ENCODE measurements around the gene SALL4. TPM values are rescaled to one million over a fixed set of nuclear protein-coding genes. Genes with fewer than 3 reads are reported as not detected.

SALL4 gene
- total RNA-seq, 1 donor from 2014 or later, result 0.25 TPM

DNA sequence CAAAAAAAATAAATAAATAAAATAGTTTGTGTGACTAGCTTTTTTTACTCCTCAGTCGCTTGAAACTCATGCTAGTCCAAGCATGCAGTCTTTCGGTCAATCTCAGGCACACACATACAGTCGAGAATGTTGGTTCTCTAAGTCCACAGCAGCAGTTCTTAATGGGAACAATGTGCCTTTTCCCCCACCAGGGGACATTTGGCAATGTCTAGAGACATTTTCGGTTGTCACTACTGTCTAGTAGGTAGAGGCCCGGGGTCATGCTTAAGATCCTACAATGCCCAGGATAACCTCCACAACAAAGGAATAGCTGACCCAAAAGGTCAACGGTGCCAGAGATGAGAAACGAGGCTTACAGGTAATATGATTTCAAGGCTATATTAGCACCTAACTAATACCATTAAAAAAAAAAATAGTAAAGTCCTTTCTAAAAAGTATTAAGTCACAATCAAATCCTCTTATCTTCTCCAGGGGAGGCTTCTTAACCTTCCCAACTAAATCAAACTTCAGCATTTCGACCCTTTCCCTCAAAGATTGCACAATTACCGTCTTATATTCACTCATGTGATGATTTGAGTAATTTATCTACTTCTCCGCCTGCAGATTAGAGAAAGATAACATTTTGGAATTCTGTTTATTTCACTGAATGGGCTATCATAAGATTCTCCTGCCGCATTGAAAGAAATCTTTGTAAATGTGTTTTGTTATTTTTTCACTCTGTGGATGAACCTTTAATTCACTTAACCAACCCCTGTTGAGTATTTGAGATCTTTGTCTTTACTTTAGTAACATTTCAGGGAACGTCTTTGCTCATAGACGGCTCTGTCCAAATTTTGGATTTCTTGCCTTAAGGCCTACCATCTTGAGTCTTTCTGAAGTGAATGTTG, 8.1 kb upstream of the SALL4 start:
- Histone ChIP-seq H3K9me3 (replicated peaks) (no peaks in the 10 kb centered on the region), H3K27ac (replicated peaks) (no peak overlapping the region), H3K36me3 (no peaks in the 10 kb centered on the region), H3K27me3 (ENCODE audit: low read depth) (peaks cover 21% of the 10 kb centered on the region), H3K4me1 (no peaks in the 10 kb centered on the region), H3K4me3 (no peak overlapping the region)
- intact Hi-C loops (cut with micrococcal nuclease), result no loop called here
- TF ChIP-seq, protein P1, sequence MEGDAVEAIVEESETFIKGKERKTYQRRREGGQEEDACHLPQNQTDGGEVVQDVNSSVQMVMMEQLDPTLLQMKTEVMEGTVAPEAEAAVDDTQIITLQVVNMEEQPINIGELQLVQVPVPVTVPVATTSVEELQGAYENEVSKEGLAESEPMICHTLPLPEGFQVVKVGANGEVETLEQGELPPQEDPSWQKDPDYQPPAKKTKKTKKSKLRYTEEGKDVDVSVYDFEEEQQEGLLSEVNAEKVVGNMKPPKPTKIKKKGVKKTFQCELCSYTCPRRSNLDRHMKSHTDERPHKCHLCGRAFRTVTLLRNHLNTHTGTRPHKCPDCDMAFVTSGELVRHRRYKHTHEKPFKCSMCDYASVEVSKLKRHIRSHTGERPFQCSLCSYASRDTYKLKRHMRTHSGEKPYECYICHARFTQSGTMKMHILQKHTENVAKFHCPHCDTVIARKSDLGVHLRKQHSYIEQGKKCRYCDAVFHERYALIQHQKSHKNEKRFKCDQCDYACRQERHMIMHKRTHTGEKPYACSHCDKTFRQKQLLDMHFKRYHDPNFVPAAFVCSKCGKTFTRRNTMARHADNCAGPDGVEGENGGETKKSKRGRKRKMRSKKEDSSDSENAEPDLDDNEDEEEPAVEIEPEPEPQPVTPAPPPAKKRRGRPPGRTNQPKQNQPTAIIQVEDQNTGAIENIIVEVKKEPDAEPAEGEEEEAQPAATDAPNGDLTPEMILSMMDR (IDR thresholded peaks at IDR 0.05; ENCODE audit: borderline replicate concordance), result no peak
- no peak for DNase-seq

DNA sequence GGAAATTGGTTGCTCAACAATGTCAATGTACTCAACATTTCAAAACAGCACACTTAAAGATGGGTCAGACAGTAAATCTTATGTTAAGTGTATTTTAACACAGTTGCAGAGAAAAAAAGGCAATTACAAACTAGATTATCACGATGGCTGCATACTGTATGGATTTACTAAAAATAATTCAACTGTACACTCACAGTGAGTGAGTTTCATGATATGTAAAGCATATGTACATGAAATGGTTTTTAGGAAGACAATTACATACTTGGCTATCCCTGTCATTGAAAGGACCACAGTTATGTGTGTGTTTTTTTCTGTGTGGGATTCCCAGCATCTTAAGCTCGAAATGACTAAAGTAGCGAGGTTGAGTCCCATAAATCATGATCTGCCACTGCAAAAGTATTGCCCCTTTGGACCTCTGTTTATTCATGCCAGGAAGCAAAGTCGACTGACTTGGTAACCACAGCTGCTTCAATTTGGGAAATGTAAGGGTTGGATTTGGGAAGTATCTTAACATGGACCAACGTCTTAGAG, 5.5 kb upstream of the SALL4 start:
- Histone ChIP-seq H3K36me3 (no peaks in the 10 kb centered on the region), H3K27ac (replicated peaks) (no peak overlapping the region), H3K4me3 (no peak overlapping the region), H3K27me3 (ENCODE audit: low read depth) (peaks cover 43% of the 10 kb centered on the region), H3K4me1 (no peaks in the 10 kb centered on the region), H3K9me3 (replicated peaks) (no peaks in the 10 kb centered on the region)
- no peak for DNase-seq
- TF ChIP-seq, protein P1 (IDR thresholded peaks at IDR 0.05; ENCODE audit: borderline replicate concordance), result no peak
- intact Hi-C loops (cut with micrococcal nuclease), result no loop called here

DNA sequence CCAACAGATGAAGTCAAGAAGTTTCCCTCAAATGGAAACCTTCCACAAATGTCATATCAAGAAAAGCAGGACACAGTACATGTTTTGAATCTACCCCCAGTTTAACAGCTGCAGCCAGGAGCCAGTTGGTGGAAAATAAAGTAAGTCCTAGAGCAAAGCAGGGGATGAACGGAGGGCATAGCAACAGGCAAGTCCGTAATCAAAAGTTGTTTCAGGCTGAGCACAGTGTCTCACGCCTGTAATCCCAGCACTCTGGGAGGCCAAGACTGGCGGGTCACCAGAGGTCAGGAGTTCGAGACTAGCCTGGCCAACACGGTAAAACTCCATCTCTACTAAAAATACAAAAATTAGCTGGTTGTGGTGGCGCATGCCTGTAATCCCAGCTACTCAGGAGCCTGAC, 2.4 kb upstream of the SALL4 start:
- peaks cover 68% of the 10 kb centered on the region for H3K27me3 ChIP-seq (ENCODE audit: low read depth)
- no peaks in the 10 kb centered on the region for H3K36me3 ChIP-seq
- H3K4me1 ChIP-seq, result peaks cover 24% of the 10 kb centered on the region
- TF ChIP-seq, protein P1 (IDR thresholded peaks at IDR 0.05; ENCODE audit: borderline replicate concordance), result no peak
- no peak overlapping the region for H3K4me3 ChIP-seq
- DNase-seq, result no peak
- no peak overlapping the region for H3K27ac ChIP-seq (replicated peaks)
- H3K9me3 ChIP-seq (replicated peaks), result no peaks in the 10 kb centered on the region
- intact Hi-C loops (cut with micrococcal nuclease), result no loop called here

DNA sequence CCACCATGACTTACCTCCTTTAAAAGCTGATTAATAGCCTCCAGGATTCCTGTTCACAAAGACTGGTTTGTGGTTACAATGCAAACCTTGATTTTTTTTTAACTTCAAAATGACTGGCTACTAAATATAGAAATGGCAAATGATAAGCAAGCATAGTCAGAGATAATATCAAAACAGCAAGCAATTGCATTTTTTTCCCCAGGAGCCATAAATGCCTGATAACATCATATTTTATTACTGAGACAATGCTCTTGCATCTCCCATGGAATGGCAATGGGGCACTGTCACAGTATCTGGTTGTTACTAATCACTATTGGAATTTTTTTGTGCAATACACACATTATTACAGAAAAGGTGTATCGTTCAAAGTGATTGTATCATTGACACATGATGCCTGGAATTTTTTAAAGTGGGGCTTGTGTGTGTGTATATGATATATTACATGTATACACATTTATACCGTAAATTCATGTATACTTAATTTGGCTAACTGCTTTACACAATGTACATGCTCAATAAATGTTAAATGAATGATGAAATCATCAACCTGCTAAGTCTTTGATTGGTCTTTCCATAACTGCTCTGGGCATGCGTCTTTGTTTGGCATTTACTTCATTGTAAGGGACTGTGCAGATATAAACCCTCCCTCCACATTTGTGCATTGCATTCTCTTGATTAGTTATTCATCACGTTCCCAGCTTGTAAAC, 980 bp upstream of the SALL4 start:
- TF ChIP-seq, protein P1 (IDR thresholded peaks at IDR 0.05; ENCODE audit: borderline replicate concordance), result no peak
- intact Hi-C loops (cut with micrococcal nuclease), result no loop called here
- DNase-seq, result no peak
- Histone ChIP-seq H3K4me1 (peaks cover 25% of the 10 kb centered on the region), H3K4me3 (no peak overlapping the region), H3K36me3 (no peaks in the 10 kb centered on the region), H3K27ac (replicated peaks) (no peak overlapping the region), H3K27me3 (ENCODE audit: low read depth) (peaks cover 76% of the 10 kb centered on the region), H3K9me3 (replicated peaks) (no peaks in the 10 kb centered on the region)

DNA sequence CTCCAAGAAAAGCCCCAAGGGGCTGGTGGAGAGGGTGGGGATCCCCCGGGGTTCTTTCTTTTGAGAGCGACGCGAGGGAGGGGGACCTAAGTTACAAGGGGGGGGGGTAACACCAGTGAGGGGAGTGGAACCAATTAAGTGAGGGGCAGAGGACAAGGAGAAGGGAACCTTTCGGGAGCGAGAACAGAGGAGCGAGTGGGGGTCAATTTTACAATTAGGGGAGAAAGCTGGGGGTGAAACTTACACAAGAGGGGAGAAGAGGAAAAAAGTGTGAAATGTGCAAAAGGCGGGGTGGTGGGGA, 548 bp downstream of the SALL4 start:
- DNase-seq, result no peak
- Histone ChIP-seq H3K4me1 (peaks cover 25% of the 10 kb centered on the region), H3K4me3 (peak overlapping the region; percentile 65), H3K27me3 (ENCODE audit: low read depth) (peaks cover 92% of the 10 kb centered on the region), H3K27ac (replicated peaks) (no peak overlapping the region), H3K36me3 (no peaks in the 10 kb centered on the region), H3K9me3 (replicated peaks) (no peaks in the 10 kb centered on the region)
- intact Hi-C loops (cut with micrococcal nuclease), result no loop called here
- TF ChIP-seq, protein P1 (IDR thresholded peaks at IDR 0.05; ENCODE audit: borderline replicate concordance), result no peak

Measured in left ventricle myocardium inferior (tissue), 1 donor.